HFF-Myc (cell line): ENCODE measurements around the gene TAF3.

ENCODE experiments used
- DNase-seq: peaks from one replicate; pipeline ENCODE4 v3.0.0-alpha.2; 2011; ENCODE audit warnings: low read depth; ENCODE audit errors: extremely low read depth
- H3K4me3 ChIP-seq: replicated peaks from 2 replicates; pipeline ENCODE4 v1.5.1; 2011; ENCODE audit warnings: low read depth, mild to moderate bottlenecking, control low read depth, low read length
- CTCF ChIP-seq: IDR thresholded peaks from 2 replicates; pipeline ENCODE4 v1.5.1; 2012; ENCODE audit warnings: mild to moderate bottlenecking, low read depth, low read length, control low read depth; ENCODE audit errors: missing control alignments

The TAF3 gene

DNA sequence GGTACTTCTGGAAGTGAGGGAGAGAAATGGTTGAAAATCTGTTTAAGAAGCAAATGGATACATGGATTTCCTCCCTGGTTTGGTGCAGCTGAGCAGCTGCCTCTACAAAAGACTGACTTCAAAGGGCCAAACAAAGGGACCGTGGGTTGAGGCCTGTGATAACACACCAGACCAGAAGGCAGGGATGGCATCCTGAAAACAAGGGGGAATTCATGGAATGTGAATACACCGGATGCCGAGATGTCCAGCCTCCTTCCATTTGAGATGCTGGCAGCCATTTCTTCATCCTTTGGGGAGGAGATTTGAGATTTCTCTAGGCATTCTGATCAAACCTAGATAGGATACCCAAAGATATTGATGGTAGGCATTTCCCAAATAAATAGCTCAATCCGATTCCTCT lies 36.9 kb downstream of the TAF3 start:
- H3K4me3 ChIP-seq = no peak overlapping the region
- no peak for TF ChIP-seq CTCF
- DNase-seq = no peak

GRCh38 chr10:7856678-7857077 lies 38.4 kb downstream of the TAF3 start:
- no peak overlapping the region for H3K4me3 ChIP-seq
- TF ChIP-seq CTCF = no peak
- DNase-seq = no peak

DNA sequence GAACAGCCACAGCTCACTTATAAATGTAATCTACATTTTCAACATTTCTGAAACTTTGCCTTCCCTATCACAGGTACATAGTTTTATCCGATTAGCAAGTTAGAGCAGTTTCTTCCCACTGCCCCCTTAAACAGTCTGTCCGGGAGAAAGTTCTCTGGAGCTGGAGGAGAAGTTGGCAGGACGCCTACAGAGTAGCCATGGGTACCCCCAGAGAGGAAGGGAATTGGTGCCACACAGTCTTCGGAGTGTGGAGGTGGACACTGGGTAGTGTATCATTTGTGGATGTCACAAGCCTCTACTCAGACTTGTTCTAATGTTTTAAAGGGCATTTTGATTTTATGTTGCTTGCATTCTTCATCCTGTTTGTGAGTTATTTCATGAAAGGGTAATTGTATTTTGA lies 39.0 kb downstream of the TAF3 start:
- H3K4me3 ChIP-seq = no peak overlapping the region
- TF ChIP-seq CTCF = no peak
- no peak for DNase-seq

DNA sequence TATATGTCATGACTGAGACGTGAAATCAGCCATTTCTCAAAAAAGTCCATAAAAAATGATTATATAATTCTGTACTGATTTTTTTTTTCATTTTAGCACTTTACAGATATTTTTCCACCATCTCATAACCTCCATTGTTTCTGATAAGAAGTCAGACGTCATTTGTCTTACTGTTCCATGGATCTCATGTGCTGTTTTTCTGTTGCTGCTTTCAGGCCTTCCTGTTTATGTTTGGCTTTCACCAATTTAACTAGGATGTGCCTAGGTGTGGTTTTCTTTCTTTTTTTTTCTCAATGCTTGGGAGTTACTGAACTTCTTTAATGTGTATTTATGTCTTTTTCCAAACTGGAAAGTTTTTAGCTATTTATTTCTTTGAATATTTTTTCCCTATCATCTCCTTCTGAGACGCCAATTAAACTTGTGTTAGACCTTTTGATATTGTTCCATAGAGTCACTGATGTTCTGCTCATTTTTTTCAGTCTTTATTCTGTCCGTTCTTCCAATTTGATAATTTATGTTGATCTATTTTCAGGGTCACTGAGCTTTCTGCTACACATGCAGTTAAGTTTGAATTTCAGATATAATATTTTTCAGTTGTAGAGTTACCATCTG lies 43.3 kb downstream of the TAF3 start:
- TF ChIP-seq CTCF = no peak
- DNase-seq = no peak
- no peak overlapping the region for H3K4me3 ChIP-seq

- TF ChIP-seq CTCF = no peak
- no peak overlapping the region for H3K4me3 ChIP-seq
- DNase-seq = no peak
Observed at GRCh38 chr10:7862121-7862514, 43.8 kb downstream of the TAF3 start.

GRCh38 chr10:7866176-7866575 lies 47.9 kb downstream of the TAF3 start:
- no peak overlapping the region for H3K4me3 ChIP-seq
- DNase-seq = no peak
- TF ChIP-seq CTCF = no peak

DNA sequence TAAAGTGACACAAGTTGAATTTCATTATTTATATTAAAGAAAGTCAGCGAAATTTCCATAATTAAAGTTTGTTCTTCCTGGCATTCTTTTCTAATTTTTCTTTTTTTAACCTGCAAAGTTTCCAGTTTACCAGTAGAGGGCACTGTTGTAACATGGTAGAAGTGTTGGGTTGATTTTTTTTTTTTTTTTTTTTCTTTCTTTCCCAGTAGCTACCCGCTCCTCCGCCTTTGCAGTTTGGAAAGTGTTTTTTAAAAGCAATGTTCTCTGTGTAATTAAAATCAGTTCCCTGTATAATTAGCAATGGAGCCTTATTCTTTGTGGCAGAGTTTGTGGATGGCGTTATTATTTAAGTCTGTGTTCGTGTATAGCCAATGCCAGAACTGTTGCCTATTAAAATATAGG lies 53.7 kb downstream of the TAF3 start:
- DNase-seq = no peak
- TF ChIP-seq CTCF = peak; percentile 46
- H3K4me3 ChIP-seq = no peak overlapping the region
